Adrenal gland (tissue), 12 donors: ENCODE data around the gene RAD51B. TPM values are rescaled to one million over a fixed set of nuclear protein-coding genes. Genes with fewer than 3 reads are reported as not detected.

Experiments used
- DNase-seq, 7 donors: peaks; one replicate each; pipeline ENCODE4 v3.0.0-alpha.2; 2019 to 2020
- H3K27ac ChIP-seq, 5 donors: fragments of 200-600 bp; sonication (generic) in 4 of 5; 1 replicate in 3 of 5; 2 replicates in 2 of 5; pipeline versions ENCODE4 v1.5.1 to v1.8.0; 2016 to 2020; ENCODE audit warnings: mild to moderate bottlenecking in 1 of 5
- H3K27me3 ChIP-seq: fragments of 200-600 bp; 2 replicates; pipeline ENCODE4 v1.8.0; 2021
- H3K36me3 ChIP-seq, 2 donors: fragments of 200-600 bp; replicated peaks in 1 of 2; 1 replicate in 1 of 2; 2 replicates in 1 of 2; pipeline versions ENCODE4 v1.5.1 to v1.8.0; 2018 to 2022
- H3K4me1 ChIP-seq, 2 donors: fragments of 200-600 bp; replicated peaks in 1 of 2; 1 replicate in 1 of 2; 2 replicates in 1 of 2; pipeline versions ENCODE4 v1.5.1 to v1.8.0; 2018 to 2021
- H3K4me3 ChIP-seq, 4 donors: fragments of 200-600 bp; sonication (generic) in 3 of 4; one replicate each; pipeline ENCODE4 v1.5.1; 2016 to 2018
- H3K9me3 ChIP-seq, 3 donors: fragments of 200-600 bp; sonication (generic) in 1 of 3; replicated peaks in 1 of 3; 1 replicate in 2 of 3; 2 replicates in 1 of 3; pipeline versions ENCODE4 v1.5.1 to v1.8.0; 2016 to 2021
- POLR2A ChIP-seq, 2 donors: fragments of 450-650 bp; IDR thresholded peaks; one replicate each; pipeline ENCODE4 v1.6.1; 2017; ENCODE audit warnings: antibody characterized with exemption in 2 of 2, mild to moderate bottlenecking in 2 of 2, moderate library complexity in 1 of 2
- WGBS, 4 donors: extraction: QIAGEN DNeasy Blood & Tissue Kit in 2 of 4; methylation state at CpG; one replicate each; pipeline versions ENCODE4 v1.1.5 to v1.1.7; 2013 to 2017; 5-methylcytosine and 5-hydroxymethylcytosine counted together
- intact Hi-C, 2 donors: fragments of 100-400 bp; cut with DNase I; formaldehyde crosslinking; loops; one replicate each; pipeline versions ENCODE4 v1.14.1 to v1.15.0; 2022 to 2023
- polyA plus RNA-seq, 3 donors: library from polyadenylated mRNA; stranded (reverse); fragments of 200-250 nt in 2 of 3; fragments of 350-450 nt in 1 of 3; fragmentation: Illumina TruSeq in 1 of 3; extraction: RNeasy Lipid Tissue Mini Kit (QIAGEN cat#74804) in 1 of 3; gene quantifications; one replicate each; pipeline ENCODE4 v1.2.3, GENCODE V29; 2013 to 2014
- total RNA-seq, 9 donors: library from RNA; depleted of rRNA in 4 of 9; stranded (reverse); fragments of >200 nt in 4 of 9; fragments of 120-200 nt in 1 of 9; fragmentation: NEBNext Ultra II Directional in 1 of 9; extraction: Animal tissue kit (Norgen Biotek cat#: 25700) in 1 of 9; gene quantifications; one replicate each; pipeline versions ENCODE4 v1.1.0 to v1.2.4, GENCODE V29; 2013 to 2023
- TF ChIP-seq, protein P1 (sequence below), 6 experiments: fragments of 450-650 bp in 4 of 6; fragments of 200-600 bp in 2 of 6; sonication (generic) in 1 of 6; IDR thresholded peaks; 1 replicate in 5 of 6; 2 replicates in 1 of 6; pipeline versions ENCODE4 v1.5.1 to v1.8.0; 2016 to 2021; ENCODE audit warnings: antibody characterized with exemption in 6 of 6, mild to moderate bottlenecking in 2 of 6, moderate library complexity in 1 of 6
- donor health status: healthy with polysubstance abuse.
- donor health status: Bipolar disorder and iron deficiency.
- donor health status: DM: yes; HTN: yes; CAD: no.
- donor health status: DM: no; HTN: no; CAD: no.
- donor health status: DM: no; HTN: no; CAD: no.
- donor health status: DM: yes; HTN: yes; CAD: no.

The RAD51B gene
- total and polyA plus RNA-seq, 12 donors: 2.3 to 24.6 (median 12.4) TPM

DNA sequence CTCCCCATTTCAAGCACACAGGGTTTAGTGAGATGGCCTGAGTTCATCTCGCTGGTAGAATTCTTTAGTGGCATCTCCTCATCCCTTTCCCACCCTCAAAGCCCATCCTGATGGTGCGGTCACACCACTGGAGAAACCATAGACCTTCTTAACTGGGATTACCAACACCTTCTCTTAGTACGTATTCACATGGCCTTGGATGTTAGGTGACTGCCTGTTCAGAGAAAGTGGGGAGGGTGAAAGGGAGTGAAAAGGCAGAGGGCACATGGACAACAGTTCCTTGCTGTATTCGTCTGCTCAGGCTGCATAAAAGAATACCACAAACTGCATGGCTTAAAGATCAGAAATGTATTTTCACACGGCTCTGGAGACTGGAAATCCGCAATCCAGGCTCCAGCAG is 667.2 kb downstream of the RAD51B start:
- intact Hi-C loops: no loop called here
- peaks cover 5 to 28% of the 10 kb centered on the region in 2 donors for H3K4me1 ChIP-seq
- H3K27ac ChIP-seq: no peak overlapping the region
- H3K4me3 ChIP-seq: no peak overlapping the region
- WGBS, 4 donors: 89 to 98% (median 93%) methylated on average over 6 of the region's 6 CpGs
- no peaks in the 10 kb centered on the region for H3K27me3 ChIP-seq
- no peaks in the 10 kb centered on the region for H3K36me3 ChIP-seq
- DNase-seq: peak in 1 of 7 donors; percentile 11
- TF ChIP-seq, protein P1, sequence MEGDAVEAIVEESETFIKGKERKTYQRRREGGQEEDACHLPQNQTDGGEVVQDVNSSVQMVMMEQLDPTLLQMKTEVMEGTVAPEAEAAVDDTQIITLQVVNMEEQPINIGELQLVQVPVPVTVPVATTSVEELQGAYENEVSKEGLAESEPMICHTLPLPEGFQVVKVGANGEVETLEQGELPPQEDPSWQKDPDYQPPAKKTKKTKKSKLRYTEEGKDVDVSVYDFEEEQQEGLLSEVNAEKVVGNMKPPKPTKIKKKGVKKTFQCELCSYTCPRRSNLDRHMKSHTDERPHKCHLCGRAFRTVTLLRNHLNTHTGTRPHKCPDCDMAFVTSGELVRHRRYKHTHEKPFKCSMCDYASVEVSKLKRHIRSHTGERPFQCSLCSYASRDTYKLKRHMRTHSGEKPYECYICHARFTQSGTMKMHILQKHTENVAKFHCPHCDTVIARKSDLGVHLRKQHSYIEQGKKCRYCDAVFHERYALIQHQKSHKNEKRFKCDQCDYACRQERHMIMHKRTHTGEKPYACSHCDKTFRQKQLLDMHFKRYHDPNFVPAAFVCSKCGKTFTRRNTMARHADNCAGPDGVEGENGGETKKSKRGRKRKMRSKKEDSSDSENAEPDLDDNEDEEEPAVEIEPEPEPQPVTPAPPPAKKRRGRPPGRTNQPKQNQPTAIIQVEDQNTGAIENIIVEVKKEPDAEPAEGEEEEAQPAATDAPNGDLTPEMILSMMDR (IDR thresholded peaks at IDR 0.05): no peak
- TF ChIP-seq POLR2A (IDR thresholded peaks at IDR 0.05): no peak
- H3K9me3 ChIP-seq: no peaks in the 10 kb centered on the region

DNA sequence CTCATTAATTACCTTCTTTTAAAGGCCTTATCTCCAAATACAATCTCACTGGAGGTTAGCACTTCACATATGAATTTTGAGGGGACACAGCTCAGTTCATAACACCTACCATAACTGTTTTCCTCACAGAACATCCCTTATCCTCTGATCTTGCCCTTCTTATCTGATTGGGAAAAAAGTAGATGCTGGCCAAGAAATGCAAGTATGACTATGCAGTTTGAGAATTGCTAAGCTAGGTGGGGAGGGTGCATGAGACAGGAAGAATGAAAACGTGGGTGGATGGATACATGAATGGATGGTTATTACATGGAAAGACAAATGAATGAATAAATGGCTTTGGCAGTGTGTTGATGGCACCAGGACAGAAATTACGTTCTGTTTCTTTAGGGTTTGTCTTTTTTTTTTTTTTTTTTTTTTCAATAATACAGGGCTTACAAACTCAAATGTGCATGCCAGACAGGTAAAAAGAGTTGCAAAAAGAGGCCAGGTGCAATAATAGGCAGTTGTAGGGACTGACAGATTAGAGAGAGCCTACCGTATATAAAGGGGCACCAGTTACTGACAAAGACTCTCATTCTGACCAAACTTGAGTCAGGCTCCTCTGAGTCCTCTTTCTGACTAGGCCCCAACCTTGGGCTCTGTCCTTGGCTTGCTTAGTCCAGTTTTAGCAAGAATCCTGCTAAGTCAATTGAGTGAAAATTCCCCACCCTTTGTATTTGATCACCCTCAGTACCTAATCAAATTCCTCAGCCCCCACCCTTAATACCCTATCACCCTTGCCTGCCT is 668.4 kb downstream of the RAD51B start:
- H3K9me3 ChIP-seq: no peaks in the 10 kb centered on the region
- H3K36me3 ChIP-seq: no peaks in the 10 kb centered on the region
- no peaks in the 10 kb centered on the region for H3K27me3 ChIP-seq
- intact Hi-C loops: no loop called here
- no peak for TF ChIP-seq POLR2A (IDR thresholded peaks at IDR 0.05)
- TF ChIP-seq, protein P1 (IDR thresholded peaks at IDR 0.05): no peak
- H3K4me1 ChIP-seq: peaks cover 5 to 28% of the 10 kb centered on the region in 2 donors
- peak overlapping the region in 1 of 5 donors; percentile 10 for H3K27ac ChIP-seq
- H3K4me3 ChIP-seq: no peak overlapping the region
- WGBS, 4 donors: 67 to 76% (median 71%) methylated on average over 3 of the region's 3 CpGs
- DNase-seq: peak in 1 of 7 donors; percentile 18

DNA sequence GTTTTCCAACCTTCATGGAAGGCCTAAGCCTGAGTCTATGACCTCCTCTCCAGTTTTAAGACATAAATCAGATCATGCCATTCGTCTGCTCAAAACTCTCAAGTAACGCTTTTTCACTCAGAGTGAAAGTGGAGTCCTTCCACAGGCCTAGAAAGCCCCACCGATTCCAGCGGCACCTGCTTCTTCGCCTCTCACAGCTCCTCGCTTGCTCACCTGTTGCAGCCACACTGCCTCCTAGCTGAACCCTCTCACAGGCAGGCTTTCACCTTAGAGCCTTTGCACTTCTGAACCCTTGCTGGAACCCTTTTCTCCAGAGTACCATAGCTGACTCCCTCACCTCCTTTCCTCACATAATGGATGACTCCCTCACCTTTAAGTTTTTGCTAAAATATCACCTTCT is 672.2 kb downstream of the RAD51B start:
- TF ChIP-seq, protein P1 (IDR thresholded peaks at IDR 0.05): no peak
- intact Hi-C loops: no loop called here
- no peaks in the 10 kb centered on the region for H3K27me3 ChIP-seq

DNA sequence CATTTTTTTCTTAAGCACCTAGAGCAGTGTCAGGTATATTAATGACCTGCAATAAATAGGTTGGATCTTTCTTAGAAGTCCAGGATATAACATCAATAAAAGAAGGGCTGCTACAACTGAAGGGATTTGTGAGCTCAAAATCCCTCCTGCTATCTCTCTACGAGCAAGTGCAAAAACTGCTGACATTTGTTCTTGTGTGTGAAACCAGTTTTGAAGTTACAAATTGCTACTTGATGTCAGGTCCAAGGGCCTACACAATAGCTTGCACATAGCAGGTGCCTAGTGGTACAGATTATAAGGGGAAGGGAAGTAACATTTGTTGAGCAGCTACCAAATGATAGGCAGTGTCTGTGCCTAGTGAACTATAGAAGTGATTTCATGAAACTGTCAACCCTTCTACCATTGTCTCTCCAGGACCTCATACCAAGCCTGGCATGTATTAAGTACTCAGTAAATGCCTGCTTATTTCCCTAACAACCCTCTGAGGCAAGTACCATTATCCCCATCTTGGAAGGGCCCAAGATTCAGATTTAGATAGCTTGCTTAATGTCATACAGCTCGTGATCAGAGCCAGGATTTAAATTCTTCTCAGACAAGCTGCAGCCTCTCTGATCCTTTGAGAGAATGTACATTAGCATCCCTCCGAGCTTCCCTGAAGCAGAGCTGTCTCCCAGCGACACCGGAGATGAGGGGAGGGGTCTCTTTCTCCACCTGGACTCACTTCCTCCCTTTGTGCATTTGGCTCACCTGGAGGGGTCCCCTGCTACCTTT is 673.0 kb downstream of the RAD51B start:
- Histone ChIP-seq H3K27me3 (no peaks in the 10 kb centered on the region), H3K9me3 (no peaks in the 10 kb centered on the region), H3K36me3 (no peaks in the 10 kb centered on the region), H3K27ac (no peak overlapping the region), H3K4me1 (peaks cover 0 to 4% of the 10 kb centered on the region in 2 donors), H3K4me3 (no peak overlapping the region)
- TF ChIP-seq, protein P1 (IDR thresholded peaks at IDR 0.05): no peak
- TF ChIP-seq POLR2A (IDR thresholded peaks at IDR 0.05): no peak
- WGBS, 4 donors: 92 to 100% (median 95%) methylated on average over 5 of the region's 5 CpGs
- intact Hi-C loops: no loop called here
- no peak for DNase-seq

More for the DNA sequence above, 672.2 kb downstream of the RAD51B start:
- Histone ChIP-seq H3K36me3 (no peaks in the 10 kb centered on the region), H3K27ac (no peak overlapping the region), H3K4me3 (no peak overlapping the region), H3K4me1 (peaks cover 0 to 4% of the 10 kb centered on the region in 2 donors), H3K9me3 (no peaks in the 10 kb centered on the region)
- 93 to 97% (median 96%) methylated on average over 6 of the region's 6 CpGs for WGBS, 4 donors
- peak in 1 of 7 donors; percentile 21 for DNase-seq
